HUES48 (cell line): ENCODE measurements around the gene AGBL4.

ENCODE experiments used
- H3K27ac ChIP-seq: one replicate; pipeline ENCODE4 v1.7.0; 2013; ENCODE audit warnings: low read depth, low read length, inconsistent platforms
- H3K27me3 ChIP-seq: 2 replicates; pipeline ENCODE4 v1.6.1; 2013; ENCODE audit warnings: mild to moderate bottlenecking, low read length; ENCODE audit not compliant: control insufficient read depth, insufficient read depth
- H3K36me3 ChIP-seq: 2 replicates; pipeline ENCODE4 v1.6.1; 2013; ENCODE audit warnings: low read length; ENCODE audit not compliant: control insufficient read depth, insufficient read depth
- H3K4me1 ChIP-seq: 2 replicates; pipeline ENCODE4 v1.6.1; 2013; ENCODE audit warnings: mild to moderate bottlenecking, low read length; ENCODE audit not compliant: control insufficient read depth, insufficient read depth
- H3K4me3 ChIP-seq: 2 replicates; pipeline ENCODE4 v1.5.1; 2013; ENCODE audit warnings: mild to moderate bottlenecking, low read depth, low read length
- H3K9ac ChIP-seq: 2 replicates; pipeline ENCODE4 v1.6.1; 2013; ENCODE audit warnings: mild to moderate bottlenecking, low read depth, low read length, moderate library complexity
- H3K9me3 ChIP-seq: 2 replicates; pipeline ENCODE4 v1.6.1; 2013; ENCODE audit warnings: low read length; ENCODE audit not compliant: control insufficient read depth, insufficient read depth

AGBL4 gene

DNA sequence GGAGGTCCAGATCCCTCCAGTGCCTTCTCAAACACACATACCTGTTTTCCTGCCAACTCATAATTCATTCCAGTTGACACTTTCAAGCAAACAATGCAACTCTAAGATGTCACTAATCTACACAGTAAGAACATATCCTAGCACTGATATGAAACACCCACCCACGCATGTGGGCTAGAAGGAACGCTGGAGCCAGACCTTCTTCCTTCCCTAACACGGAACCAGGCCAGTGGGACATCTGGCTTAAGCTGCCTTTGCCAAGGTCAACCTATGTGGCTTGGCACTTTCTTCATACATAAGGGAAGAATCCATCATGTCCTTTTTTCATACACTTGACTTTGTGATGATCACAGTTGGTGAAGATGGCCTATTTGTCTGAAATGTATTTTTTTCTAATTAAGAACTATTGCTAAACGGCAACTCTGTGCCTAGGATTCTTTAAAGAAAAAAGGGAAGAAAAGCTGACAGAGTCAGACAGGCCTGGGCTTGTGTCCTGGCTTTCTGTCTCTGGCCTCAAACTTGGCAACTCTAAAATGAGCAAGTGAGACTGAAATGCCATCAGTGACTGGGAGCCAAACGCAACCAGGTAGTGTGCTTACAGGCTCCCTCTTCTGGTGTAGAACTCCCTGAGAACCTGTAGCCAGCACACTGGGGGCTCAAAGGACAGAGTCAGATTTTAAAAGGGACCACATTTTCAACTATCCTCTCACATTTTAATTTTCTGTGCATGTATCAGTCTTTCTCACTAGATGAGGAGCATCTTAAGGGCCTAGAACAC, 1154.4 kb downstream of the AGBL4 start:
- Histone ChIP-seq H3K4me3 (no peak overlapping the region), H3K9me3 (no peaks in the 10 kb centered on the region), H3K27me3 (no peaks in the 10 kb centered on the region), H3K36me3 (no peaks in the 10 kb centered on the region), H3K27ac (no peak overlapping the region), H3K9ac (no peak overlapping the region), H3K4me1 (peaks cover 19% of the 10 kb centered on the region)

DNA sequence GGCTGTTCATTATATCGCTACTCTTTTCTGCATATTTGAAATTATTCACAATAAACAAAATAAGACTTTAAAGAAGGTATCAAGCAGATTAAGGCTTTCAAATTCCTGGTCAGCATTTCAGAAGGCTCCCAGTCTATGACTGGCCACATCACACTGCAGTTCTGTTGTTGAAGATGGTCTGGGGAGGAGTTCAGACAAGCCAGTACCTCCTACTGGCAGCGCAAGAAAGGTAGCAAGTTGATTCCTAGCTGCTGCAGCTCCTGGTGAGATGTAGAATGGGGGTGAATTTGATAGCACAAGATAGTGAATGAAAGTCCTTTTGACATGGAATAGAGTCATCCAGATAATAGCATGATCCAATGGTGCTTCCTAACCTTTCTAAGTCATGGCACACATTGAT, 1158.8 kb downstream of the AGBL4 start:
- Histone ChIP-seq H3K9ac (no peak overlapping the region), H3K4me3 (no peak overlapping the region), H3K9me3 (no peaks in the 10 kb centered on the region), H3K27me3 (no peaks in the 10 kb centered on the region), H3K36me3 (no peaks in the 10 kb centered on the region), H3K4me1 (no peaks in the 10 kb centered on the region), H3K27ac (no peak overlapping the region)

DNA sequence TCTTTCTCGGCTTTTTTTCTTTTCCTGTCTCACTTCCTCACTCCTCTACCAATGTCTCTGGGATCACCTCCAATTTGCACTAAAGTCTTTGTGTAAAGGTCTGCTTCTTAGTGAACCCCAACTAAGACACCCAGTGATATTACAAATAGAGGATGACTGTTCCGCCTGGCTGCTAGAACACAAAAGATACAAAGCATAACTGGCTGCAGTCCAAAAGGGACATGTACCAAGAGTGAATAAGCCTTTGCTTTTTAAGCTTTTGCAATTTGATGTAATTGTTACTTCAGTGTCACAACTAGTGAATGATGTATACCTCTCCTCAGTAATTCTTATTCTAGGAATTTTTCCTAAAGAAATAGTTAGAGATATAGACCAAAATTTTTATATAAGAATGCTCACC, 1164.3 kb downstream of the AGBL4 start:
- Histone ChIP-seq H3K27me3 (no peaks in the 10 kb centered on the region), H3K4me3 (no peak overlapping the region), H3K27ac (no peak overlapping the region), H3K4me1 (no peaks in the 10 kb centered on the region), H3K9ac (no peak overlapping the region), H3K36me3 (no peaks in the 10 kb centered on the region), H3K9me3 (no peaks in the 10 kb centered on the region)

DNA sequence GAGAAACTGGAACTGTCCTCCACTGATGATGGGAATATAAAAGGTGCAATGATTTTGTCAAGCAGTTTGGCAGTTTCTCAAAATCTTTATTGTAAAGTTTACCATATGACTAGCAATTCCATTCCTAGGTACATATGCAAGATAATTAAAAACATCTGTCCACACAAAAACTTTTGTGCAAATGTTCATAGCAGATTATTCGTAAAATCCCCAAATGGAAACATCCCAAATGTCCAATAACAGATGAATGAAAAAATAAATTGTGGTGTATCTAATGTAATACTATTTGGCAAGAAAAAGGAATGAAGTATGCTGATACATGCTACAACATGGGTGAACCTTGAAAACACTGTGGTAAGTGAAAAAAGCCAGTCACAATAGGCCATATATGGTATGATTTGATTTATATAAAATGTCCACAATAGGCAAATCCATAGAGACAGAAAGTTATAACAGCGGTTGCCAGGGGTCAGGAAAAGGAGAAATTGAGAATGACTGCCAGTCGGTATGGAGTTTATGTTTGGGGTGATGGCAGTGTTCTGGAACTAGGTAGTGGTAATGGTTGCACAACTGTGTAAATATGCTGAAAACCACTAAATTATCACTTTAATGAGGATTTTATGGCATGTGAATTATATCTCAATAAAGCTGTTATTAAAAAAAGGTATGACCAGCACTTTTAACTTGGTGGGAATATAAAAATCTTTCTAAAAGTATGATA, 1165.4 kb downstream of the AGBL4 start:
- Histone ChIP-seq H3K9me3 (no peaks in the 10 kb centered on the region), H3K4me1 (no peaks in the 10 kb centered on the region), H3K36me3 (no peaks in the 10 kb centered on the region), H3K4me3 (no peak overlapping the region), H3K9ac (no peak overlapping the region), H3K27ac (no peak overlapping the region), H3K27me3 (no peaks in the 10 kb centered on the region)

DNA sequence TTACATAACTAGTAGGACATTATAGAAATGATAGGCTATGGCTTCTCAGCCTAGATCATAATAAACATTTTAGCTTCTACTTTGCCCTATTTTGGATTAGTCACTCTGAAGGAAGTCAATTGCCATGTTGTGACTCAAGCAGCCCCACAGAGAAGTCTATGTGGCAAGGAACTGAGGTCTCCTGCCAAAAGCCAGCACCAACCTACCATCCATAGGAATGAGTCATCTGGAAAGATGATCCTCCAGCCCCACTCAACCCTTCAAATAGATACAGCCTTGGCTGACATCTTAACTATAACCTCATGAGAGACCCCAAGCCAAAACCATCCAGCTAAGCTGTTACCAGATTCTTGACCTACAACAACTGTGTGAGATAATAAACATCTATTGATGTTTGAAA, 1170.7 kb downstream of the AGBL4 start:
- Histone ChIP-seq H3K9me3 (no peaks in the 10 kb centered on the region), H3K27ac (no peak overlapping the region), H3K27me3 (no peaks in the 10 kb centered on the region), H3K4me1 (no peaks in the 10 kb centered on the region; the same call in 1 of the 2 replicates), H3K36me3 (no peaks in the 10 kb centered on the region), H3K4me3 (no peak overlapping the region), H3K9ac (no peak overlapping the region)

DNA sequence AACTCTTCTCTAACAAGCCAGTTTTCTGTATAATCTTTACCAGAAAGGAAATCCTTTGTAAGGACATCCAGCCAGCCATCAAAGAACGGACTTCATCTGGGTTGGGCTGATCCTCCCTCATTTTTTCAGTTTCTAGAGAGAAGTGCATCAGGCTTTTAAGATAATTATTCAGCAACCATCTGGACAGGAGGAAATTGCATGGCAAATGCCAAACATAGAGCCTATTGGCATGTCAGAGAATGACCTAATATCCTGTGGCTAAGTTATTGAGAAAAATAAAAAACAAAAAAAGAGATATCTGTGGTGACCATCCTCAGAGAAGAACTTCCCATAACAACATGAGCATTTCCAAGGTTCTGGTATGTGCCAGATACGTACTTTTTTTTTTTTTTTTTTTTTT, 1172.1 kb downstream of the AGBL4 start:
- H3K36me3 ChIP-seq, result no peaks in the 10 kb centered on the region
- H3K4me1 ChIP-seq, result no peaks in the 10 kb centered on the region; the same call in 1 of the 2 replicates
- H3K4me3 ChIP-seq, result no peak overlapping the region
- no peaks in the 10 kb centered on the region for H3K27me3 ChIP-seq
- H3K9ac ChIP-seq, result no peak overlapping the region
- H3K9me3 ChIP-seq, result no peaks in the 10 kb centered on the region
- no peak overlapping the region for H3K27ac ChIP-seq

DNA sequence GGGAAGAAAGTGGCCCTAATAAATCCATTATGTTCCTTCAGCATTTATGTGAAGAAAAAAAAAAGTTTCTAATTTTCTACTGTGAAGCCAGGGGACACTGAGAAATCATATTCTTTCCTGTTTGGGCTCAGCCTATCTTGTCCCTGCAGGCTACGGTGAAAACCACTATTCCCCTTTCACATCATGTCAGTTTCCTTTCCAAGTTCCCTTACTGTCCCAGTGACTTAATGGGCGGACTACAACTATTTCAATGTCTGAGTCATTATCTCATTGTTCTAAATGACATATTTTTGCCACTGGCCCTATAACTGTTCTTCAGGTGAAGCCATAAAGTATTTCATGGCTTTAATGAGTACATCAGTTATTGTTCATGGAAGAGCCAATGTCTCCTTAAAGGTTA, 1175.7 kb downstream of the AGBL4 start:
- Histone ChIP-seq H3K36me3 (no peaks in the 10 kb centered on the region), H3K27ac (no peak overlapping the region), H3K9ac (no peak overlapping the region), H3K4me3 (no peak overlapping the region), H3K9me3 (no peaks in the 10 kb centered on the region), H3K4me1 (no peaks in the 10 kb centered on the region; the same call in 1 of the 2 replicates), H3K27me3 (no peaks in the 10 kb centered on the region)

DNA sequence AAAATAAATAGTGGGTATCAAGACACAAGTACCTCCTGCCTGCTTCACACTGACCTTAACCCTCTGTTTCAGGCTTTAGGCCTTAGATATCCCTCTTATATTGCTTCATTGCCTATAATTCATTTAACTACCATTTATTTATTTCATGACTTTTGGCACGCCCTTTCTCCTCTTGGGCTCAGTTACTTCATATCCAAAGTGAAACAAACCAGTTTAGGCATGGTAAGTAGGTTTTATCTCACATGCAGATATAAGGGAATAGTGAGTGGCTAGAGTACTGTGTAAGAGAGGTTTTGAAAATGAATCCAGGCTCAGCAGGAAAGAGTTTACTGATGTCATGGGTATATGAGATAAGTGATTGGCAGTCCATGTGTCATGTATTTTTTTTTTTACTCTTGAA, 1177.3 kb downstream of the AGBL4 start:
- no peaks in the 10 kb centered on the region for H3K9me3 ChIP-seq

DNA sequence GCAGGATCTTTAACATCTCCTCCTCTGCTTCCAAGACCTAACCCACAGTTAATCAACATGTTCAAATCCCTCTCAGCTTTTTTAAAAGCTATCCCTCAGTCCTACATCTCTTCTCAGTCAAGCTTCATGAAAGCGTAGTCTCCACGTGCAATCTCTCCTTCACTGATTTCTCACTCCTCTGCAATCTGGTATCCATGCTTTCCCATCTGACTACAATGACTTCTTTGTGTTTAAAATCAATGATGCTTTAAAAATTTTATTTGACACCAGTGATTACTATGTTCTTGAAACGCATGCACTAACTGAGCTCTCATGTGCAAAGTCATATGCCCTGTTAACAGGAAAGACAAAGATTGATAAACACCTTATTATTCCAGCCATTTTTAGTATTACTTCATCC, 1179.6 kb downstream of the AGBL4 start:
- Histone ChIP-seq H3K4me3 (no peak overlapping the region), H3K9ac (no peak overlapping the region), H3K4me1 (no peaks in the 10 kb centered on the region; the same call in 1 of the 2 replicates), H3K27ac (no peak overlapping the region), H3K9me3 (no peaks in the 10 kb centered on the region), H3K36me3 (no peaks in the 10 kb centered on the region), H3K27me3 (no peaks in the 10 kb centered on the region)

More for the DNA sequence above, 1177.3 kb downstream of the AGBL4 start:
- Histone ChIP-seq H3K36me3 (no peaks in the 10 kb centered on the region), H3K4me1 (no peaks in the 10 kb centered on the region; the same call in 1 of the 2 replicates), H3K9ac (no peak overlapping the region), H3K4me3 (no peak overlapping the region), H3K27ac (no peak overlapping the region), H3K27me3 (no peaks in the 10 kb centered on the region)

DNA sequence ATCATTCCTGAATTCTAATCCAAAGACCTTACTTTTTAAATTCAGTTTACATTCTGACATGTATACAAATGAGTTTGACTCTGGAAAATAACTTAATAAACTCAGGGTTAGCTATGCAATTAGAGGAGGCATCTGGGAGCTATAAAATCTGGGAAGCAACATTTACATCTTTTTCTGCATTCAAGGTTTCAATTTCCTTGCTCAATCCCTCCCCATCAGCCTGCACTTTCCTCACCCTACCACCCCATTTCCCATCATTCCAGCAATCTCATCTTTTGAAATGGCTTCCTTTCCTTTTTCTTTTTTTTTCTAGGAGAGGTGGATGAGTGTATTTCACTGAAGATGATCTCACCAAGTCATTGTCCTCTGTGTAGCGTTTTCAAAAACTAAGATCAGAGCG, 1181.8 kb downstream of the AGBL4 start:
- Histone ChIP-seq H3K9ac (no peak overlapping the region), H3K4me3 (no peak overlapping the region), H3K27ac (no peak overlapping the region), H3K27me3 (no peaks in the 10 kb centered on the region), H3K36me3 (no peaks in the 10 kb centered on the region), H3K4me1 (no peaks in the 10 kb centered on the region), H3K9me3 (no peaks in the 10 kb centered on the region)

DNA sequence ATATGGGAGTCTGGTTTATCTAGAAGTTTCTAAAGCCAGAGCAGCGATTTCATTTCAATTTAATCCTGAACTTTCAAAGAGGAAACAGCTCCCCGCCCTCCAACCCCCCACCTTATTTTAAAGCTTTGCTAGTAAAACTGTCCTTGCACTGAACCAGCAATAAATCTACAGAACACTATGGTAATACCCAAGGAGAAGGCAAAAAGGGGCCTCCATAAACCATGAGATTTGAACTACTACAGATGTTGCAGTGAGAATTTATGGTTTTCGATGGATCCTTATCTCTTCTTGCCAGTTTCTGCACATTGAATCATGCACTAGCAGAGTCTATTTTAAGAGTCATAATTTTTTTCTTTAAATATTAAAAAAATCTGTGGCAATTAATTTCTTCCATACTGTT, 1182.3 kb downstream of the AGBL4 start:
- no peaks in the 10 kb centered on the region for H3K27me3 ChIP-seq
- H3K9ac ChIP-seq, result no peak overlapping the region
- no peak overlapping the region for H3K4me3 ChIP-seq

More for the DNA sequence above, 1182.3 kb downstream of the AGBL4 start:
- Histone ChIP-seq H3K27ac (no peak overlapping the region), H3K36me3 (no peaks in the 10 kb centered on the region), H3K9me3 (no peaks in the 10 kb centered on the region), H3K4me1 (no peaks in the 10 kb centered on the region)
